ENCODE results near the gene FRMD1. TPM values are rescaled to one million over a fixed set of nuclear protein-coding genes. Genes with fewer than 3 reads are reported as not detected.

Gene FRMD1
- total RNA-seq, 1 donor from 2014 or later: 1.7 TPM

DNA sequence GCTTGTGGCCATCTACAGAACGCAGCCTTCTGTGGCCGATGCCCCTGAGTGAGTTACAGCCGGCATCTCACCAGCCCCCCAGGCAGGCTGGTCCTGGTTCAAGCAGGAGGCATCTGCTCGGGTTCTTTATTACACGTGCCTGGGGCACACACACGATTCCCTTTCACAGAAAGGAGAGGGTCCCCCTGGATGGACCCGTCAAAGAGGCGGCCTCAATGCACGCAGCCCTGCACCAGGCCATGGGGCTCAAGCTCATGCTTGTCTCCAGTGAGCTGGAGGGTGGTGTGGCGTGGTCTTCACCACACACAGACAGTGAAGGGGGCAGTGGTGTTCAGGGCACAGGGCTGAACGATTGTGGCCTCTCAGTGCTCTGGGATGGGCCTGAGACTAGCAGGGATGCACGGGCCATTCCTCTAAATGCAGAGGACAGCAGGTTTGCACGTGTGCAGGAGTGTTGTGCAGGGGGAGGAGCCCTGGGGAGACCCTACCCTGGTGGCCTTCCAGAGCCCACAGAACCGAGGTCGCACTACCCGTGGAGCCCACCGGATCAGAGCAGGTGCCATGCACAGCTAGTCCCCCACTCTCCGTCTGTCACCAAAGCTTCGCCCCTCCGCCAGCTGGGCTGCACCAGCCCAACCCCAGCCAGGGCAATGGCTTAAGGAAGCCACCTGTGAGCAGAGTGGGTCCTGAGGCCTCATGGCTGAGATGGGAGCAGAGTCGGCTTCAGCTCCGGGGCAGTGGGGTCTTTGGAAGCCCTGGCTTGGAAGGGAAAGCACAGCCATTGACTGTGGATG lies 23.1 kb downstream of the FRMD1 start:
- no peak for DNase-seq (ENCODE audit: low spot score)

GRCh38 chr6:168054765-168055560 lies 24.0 kb downstream of the FRMD1 start:
- DNase-seq (ENCODE audit: low spot score): peak; percentile 69

DNA sequence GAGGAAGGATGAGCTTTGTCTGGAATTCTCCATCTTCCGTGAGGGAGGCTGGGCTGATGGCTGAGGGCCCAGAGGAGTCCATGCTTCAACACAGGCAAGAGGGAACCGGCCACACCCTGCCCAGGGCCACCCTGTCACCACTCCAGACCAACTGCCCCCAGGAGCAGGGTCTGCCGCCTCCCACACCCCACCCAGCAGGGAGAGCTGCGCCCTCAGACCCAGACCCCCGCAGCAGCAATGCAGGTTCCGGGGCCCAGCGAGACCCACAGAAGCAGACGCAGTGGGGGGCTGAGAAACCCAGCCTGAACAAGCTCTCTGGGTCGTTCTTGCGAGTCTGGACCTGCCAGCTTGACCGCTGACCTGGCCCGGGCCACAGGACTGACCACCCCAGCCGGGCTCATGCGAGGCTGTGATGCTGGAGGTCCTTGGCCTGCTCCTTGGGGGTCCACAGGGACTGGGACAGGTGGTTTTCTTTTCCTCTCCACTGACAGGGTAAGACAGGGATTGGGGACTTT lies 25.0 kb downstream of the FRMD1 start:
- peak; percentile 43 for DNase-seq (ENCODE audit: low spot score)

GRCh38 chr6:168053086-168053956 lies 25.7 kb downstream of the FRMD1 start:
- no peak for DNase-seq (ENCODE audit: low spot score)

GRCh38 chr6:168052291-168052891 lies 26.6 kb downstream of the FRMD1 start:
- DNase-seq (ENCODE audit: low spot score): no peak

DNA sequence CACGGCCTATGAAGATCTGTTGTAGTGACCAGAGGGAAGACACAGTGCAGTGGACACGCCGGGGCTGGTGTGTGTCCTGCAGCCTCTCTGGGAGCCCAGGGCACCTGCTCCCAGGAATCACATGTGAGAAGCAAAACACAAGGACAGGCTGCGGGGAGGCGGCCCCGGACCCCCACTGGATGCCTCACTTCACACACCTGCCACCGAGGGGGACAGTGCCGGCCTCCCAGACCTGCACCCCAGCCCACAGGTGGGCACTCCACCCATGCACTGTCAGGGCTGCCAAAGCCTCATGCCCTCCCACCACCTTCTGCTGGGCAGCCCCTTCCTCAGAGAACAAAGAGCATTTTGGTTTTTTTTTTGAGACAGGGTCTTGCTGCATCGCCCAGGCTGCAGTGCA lies 27.4 kb downstream of the FRMD1 start:
- no peak for DNase-seq (ENCODE audit: low spot score)

- no peak for DNase-seq (ENCODE audit: low spot score)
Measured at GRCh38 chr6:168050881-168051586, 28.0 kb downstream of the FRMD1 start.

GRCh38 chr6:168050225-168050880 lies 28.7 kb downstream of the FRMD1 start:
- DNase-seq (ENCODE audit: low spot score): no peak

- DNase-seq (ENCODE audit: low spot score): no peak
Measured at GRCh38 chr6:168049706-168050224, 29.2 kb downstream of the FRMD1 start.

- DNase-seq (ENCODE audit: low spot score): no peak
Measured at GRCh38 chr6:168049277-168049676, 29.7 kb downstream of the FRMD1 start.

- DNase-seq (ENCODE audit: low spot score): no peak
Measured at GRCh38 chr6:168048724-168049025, 30.3 kb downstream of the FRMD1 start.

- DNase-seq (ENCODE audit: low spot score): no peak
Measured at GRCh38 chr6:168047841-168048723, 30.9 kb downstream of the FRMD1 start.

GRCh38 chr6:168046696-168047095 lies 32.3 kb downstream of the FRMD1 start:
- DNase-seq (ENCODE audit: low spot score): no peak

GRCh38 chr6:168045706-168046620 lies 33.0 kb downstream of the FRMD1 start:
- DNase-seq (ENCODE audit: low spot score): no peak

GRCh38 chr6:168045141-168045691 lies 33.8 kb downstream of the FRMD1 start:
- no peak for DNase-seq (ENCODE audit: low spot score)

- no peak for DNase-seq (ENCODE audit: low spot score)
Measured at GRCh38 chr6:168044521-168045130, 34.4 kb downstream of the FRMD1 start.

GRCh38 chr6:168043848-168044415 lies 35.1 kb downstream of the FRMD1 start:
- no peak for DNase-seq (ENCODE audit: low spot score)
